Endodermal cell (in vitro differentiated cells): ENCODE measurements around the gene ERBB4. TPM values are rescaled to one million over a fixed set of nuclear protein-coding genes. Genes with fewer than 3 reads are reported as not detected.

ENCODE experiments used
- DNase-seq: peaks from one replicate; pipeline ENCODE4 v3.0.0-alpha.2; 2017
- H3K27ac ChIP-seq: 2 replicates; pipeline ENCODE4 v1.5.1; 2013; ENCODE audit warnings: mild to moderate bottlenecking, low read depth, low read length, moderate library complexity
- H3K27me3 ChIP-seq: 2 replicates; pipeline ENCODE4 v1.6.1; 2013; ENCODE audit warnings: mild to moderate bottlenecking, low read length, moderate library complexity; ENCODE audit not compliant: insufficient read depth, control insufficient read depth, poor library complexity, severe bottlenecking
- H3K36me3 ChIP-seq: 2 replicates; pipeline ENCODE4 v1.7.0; 2013; ENCODE audit warnings: mild to moderate bottlenecking, low read length, moderate library complexity; ENCODE audit not compliant: control insufficient read depth, insufficient read depth
- H3K4me1 ChIP-seq: one replicate; pipeline ENCODE4 v1.7.0; 2013; ENCODE audit warnings: low read length; ENCODE audit not compliant: control insufficient read depth, insufficient read depth
- H3K4me3 ChIP-seq: 2 replicates; pipeline ENCODE4 v1.5.1; 2013; ENCODE audit warnings: mild to moderate bottlenecking, low read length, moderate library complexity
- H3K9ac ChIP-seq: 2 replicates; pipeline ENCODE4 v1.6.1; 2013; ENCODE audit warnings: mild to moderate bottlenecking, low read length, moderate library complexity; ENCODE audit not compliant: poor library complexity, severe bottlenecking; ENCODE audit errors: extremely low read depth
- H3K9me3 ChIP-seq: 2 replicates; pipeline ENCODE4 v1.6.1; 2013; ENCODE audit warnings: mild to moderate bottlenecking, low read length, moderate library complexity; ENCODE audit not compliant: control insufficient read depth
- H3K27ac Mint-ChIP-seq: 2 replicates; pipeline ENCODE4 v1.8.0; 2020; ENCODE audit warnings: mixed read lengths
- H3K27me3 Mint-ChIP-seq: 2 replicates; pipeline ENCODE4 v1.8.0; 2021; ENCODE audit warnings: mild to moderate bottlenecking, mixed read lengths; ENCODE audit not compliant: insufficient read depth
- H3K36me3 Mint-ChIP-seq: 2 replicates; pipeline ENCODE4 v1.8.0; 2020; ENCODE audit warnings: low read depth, mixed read lengths
- H3K4me1 Mint-ChIP-seq: 2 replicates; pipeline ENCODE4 v1.8.0; 2020; ENCODE audit warnings: mixed read lengths
- H3K4me3 Mint-ChIP-seq: 2 replicates; pipeline ENCODE4 v1.8.0; 2020; ENCODE audit warnings: mild to moderate bottlenecking, moderate library complexity, mixed read lengths
- H3K9me3 Mint-ChIP-seq: 2 replicates; pipeline ENCODE4 v1.8.0; 2020; ENCODE audit warnings: mild to moderate bottlenecking, mixed read lengths
- CTCF ChIP-seq: fragments of 200-600 bp; sonication (generic); conservative IDR thresholded peaks from 2 replicates; pipeline ENCODE4 v1.5.0; 2021; ENCODE audit warnings: antibody characterized with exemption, mild to moderate bottlenecking
- WGBS, 2 experiments: methylation state at CpG; one replicate each; pipeline versions ENCODE4 v1.1.5 to v1.1.7; 2013; ENCODE audit warnings: missing lambda C conversion rate in 2 of 2, mixed read lengths in 1 of 2; ENCODE audit not compliant: insufficient coverage in 1 of 2, insufficient read length in 1 of 2; 5-methylcytosine and 5-hydroxymethylcytosine counted together
- total RNA-seq, 2 donors: library from RNA; stranded (reverse); fragmentation: NEBNext Ultra II Directional in 1 of 2; extraction: Animal tissue kit (Norgen Biotek cat#: 25700) in 1 of 2; gene quantifications; 2 replicates in 1 of 2; 3 replicates in 1 of 2; pipeline ENCODE4 v1.2.1, GENCODE V29; 2021

Gene ERBB4
- total RNA-seq, 2 donors from 2014 or later = 154 to 158 TPM

DNA sequence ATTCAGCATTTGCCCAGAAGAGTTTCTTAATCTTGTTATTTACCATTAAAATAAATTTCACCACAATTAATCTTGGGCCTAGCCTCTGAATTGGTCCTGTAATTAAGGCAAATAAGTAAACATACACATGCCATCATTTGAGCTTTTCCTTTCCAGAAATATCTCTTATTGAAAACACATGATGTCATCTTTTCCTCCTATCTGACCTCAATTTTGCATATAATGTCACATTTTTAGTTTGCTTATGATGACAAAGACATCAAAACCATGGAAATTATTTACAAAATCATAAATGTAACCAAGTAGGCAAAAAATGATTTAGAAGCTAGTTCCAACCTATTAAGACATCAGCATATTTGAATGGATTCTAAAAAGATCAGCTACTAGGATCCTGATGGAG is 915.5 kb downstream of the ERBB4 start:
- no peak for TF ChIP-seq CTCF
- Histone ChIP-seq H3K27ac (no peak overlapping the region), H3K4me3 (no peak overlapping the region), H3K36me3 (no peaks in the 10 kb centered on the region), H3K4me1 (no peaks in the 10 kb centered on the region), H3K9me3 (no peaks in the 10 kb centered on the region), H3K27me3 (no peaks in the 10 kb centered on the region), H3K9ac (no peak overlapping the region)
- peaks cover 4% of the 10 kb centered on the region for H3K9me3 Mint-ChIP-seq
- no peaks in the 10 kb centered on the region for H3K36me3 Mint-ChIP-seq
- H3K4me3 Mint-ChIP-seq = no peak overlapping the region
- no peaks in the 10 kb centered on the region for H3K27me3 Mint-ChIP-seq
- H3K27ac Mint-ChIP-seq = no peak overlapping the region
- DNase-seq = no peak
- peaks cover 7% of the 10 kb centered on the region for H3K4me1 Mint-ChIP-seq

- no peaks in the 10 kb centered on the region for H3K27me3 Mint-ChIP-seq
- H3K27ac ChIP-seq = no peak overlapping the region
- no peak for DNase-seq
- H3K36me3 ChIP-seq = no peaks in the 10 kb centered on the region
- H3K9me3 ChIP-seq = no peaks in the 10 kb centered on the region
- no peak for TF ChIP-seq CTCF
- no peak overlapping the region for H3K27ac Mint-ChIP-seq
- H3K4me1 ChIP-seq = no peaks in the 10 kb centered on the region
- no peak overlapping the region for H3K4me3 Mint-ChIP-seq
- H3K9ac ChIP-seq = no peak overlapping the region
- H3K27me3 ChIP-seq = no peaks in the 10 kb centered on the region
- H3K36me3 Mint-ChIP-seq = no peaks in the 10 kb centered on the region
- H3K4me3 ChIP-seq = no peak overlapping the region
- no peaks in the 10 kb centered on the region for H3K4me1 Mint-ChIP-seq
- 88% methylated on average over 1 of the region's 1 CpG; no CpG with 5 or more reads in 1 of the 2 experiments for WGBS, 2 experiments
- H3K9me3 Mint-ChIP-seq = no peaks in the 10 kb centered on the region
These were observed 917.6 kb downstream of the ERBB4 start for GRCh38 chr2:211620986-211621385.

- DNase-seq = no peak
- Histone ChIP-seq H3K27ac (no peak overlapping the region), H3K4me3 (no peak overlapping the region), H3K4me1 (no peaks in the 10 kb centered on the region), H3K9ac (no peak overlapping the region), H3K36me3 (no peaks in the 10 kb centered on the region), H3K9me3 (no peaks in the 10 kb centered on the region), H3K27me3 (no peaks in the 10 kb centered on the region)
- H3K4me3 Mint-ChIP-seq = no peak overlapping the region
- WGBS, 2 experiments = 83% methylated on average over 2 of the region's 2 CpGs; no CpG with 5 or more reads in 1 of the 2 experiments
- H3K27ac Mint-ChIP-seq = no peak overlapping the region
- no peaks in the 10 kb centered on the region for H3K27me3 Mint-ChIP-seq
- H3K9me3 Mint-ChIP-seq = no peaks in the 10 kb centered on the region
- no peaks in the 10 kb centered on the region for H3K4me1 Mint-ChIP-seq
- TF ChIP-seq CTCF = no peak
- H3K36me3 Mint-ChIP-seq = no peaks in the 10 kb centered on the region
These were observed 920.8 kb downstream of the ERBB4 start for GRCh38 chr2:211617803-211618202.
